Measurements from ENCODE around the gene CCDC185.

- TF ChIP-seq SMC3 (IDR thresholded peaks at IDR 0.05; ENCODE audit: low read length), result no peak
- TF ChIP-seq, protein P1, sequence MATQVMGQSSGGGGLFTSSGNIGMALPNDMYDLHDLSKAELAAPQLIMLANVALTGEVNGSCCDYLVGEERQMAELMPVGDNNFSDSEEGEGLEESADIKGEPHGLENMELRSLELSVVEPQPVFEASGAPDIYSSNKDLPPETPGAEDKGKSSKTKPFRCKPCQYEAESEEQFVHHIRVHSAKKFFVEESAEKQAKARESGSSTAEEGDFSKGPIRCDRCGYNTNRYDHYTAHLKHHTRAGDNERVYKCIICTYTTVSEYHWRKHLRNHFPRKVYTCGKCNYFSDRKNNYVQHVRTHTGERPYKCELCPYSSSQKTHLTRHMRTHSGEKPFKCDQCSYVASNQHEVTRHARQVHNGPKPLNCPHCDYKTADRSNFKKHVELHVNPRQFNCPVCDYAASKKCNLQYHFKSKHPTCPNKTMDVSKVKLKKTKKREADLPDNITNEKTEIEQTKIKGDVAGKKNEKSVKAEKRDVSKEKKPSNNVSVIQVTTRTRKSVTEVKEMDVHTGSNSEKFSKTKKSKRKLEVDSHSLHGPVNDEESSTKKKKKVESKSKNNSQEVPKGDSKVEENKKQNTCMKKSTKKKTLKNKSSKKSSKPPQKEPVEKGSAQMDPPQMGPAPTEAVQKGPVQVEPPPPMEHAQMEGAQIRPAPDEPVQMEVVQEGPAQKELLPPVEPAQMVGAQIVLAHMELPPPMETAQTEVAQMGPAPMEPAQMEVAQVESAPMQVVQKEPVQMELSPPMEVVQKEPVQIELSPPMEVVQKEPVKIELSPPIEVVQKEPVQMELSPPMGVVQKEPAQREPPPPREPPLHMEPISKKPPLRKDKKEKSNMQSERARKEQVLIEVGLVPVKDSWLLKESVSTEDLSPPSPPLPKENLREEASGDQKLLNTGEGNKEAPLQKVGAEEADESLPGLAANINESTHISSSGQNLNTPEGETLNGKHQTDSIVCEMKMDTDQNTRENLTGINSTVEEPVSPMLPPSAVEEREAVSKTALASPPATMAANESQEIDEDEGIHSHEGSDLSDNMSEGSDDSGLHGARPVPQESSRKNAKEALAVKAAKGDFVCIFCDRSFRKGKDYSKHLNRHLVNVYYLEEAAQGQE (IDR thresholded peaks at IDR 0.05; ENCODE audit: borderline replicate concordance in 1 of 2, low read depth in 1 of 2, low read length in 2 of 2), result no peak
- no peak for TF ChIP-seq NAIF1 (CRISPR knock-in tag; IDR thresholded peaks at IDR 0.05; ENCODE audit: borderline replicate concordance)
- TF ChIP-seq YY1 (IDR thresholded peaks at IDR 0.05; ENCODE audit: insufficient read depth, insufficient replicate concordance, low read depth, low read length), result no peak
- no peak for TF ChIP-seq SMARCC2 (IDR thresholded peaks at IDR 0.05)
- TF ChIP-seq PAF1 (CRISPR knock-in tag; IDR thresholded peaks at IDR 0.05), result no peak
- no peak for TF ChIP-seq FOXJ3 (CRISPR knock-in tag; IDR thresholded peaks at IDR 0.05; ENCODE audit: borderline replicate concordance)
These were observed 10.1 kb downstream of the CCDC185 start for GRCh38 chr1:223403184-223403815.

All from HepG2 (cell line).